Lower leg skin (tissue), 4 donors: ENCODE data around the gene UCHL5. TPM values are rescaled to one million over a fixed set of nuclear protein-coding genes. Genes with fewer than 3 reads are reported as not detected.
"Not testable (repeated sequence)": the region's sequence is repeated elsewhere in the genome, so short reads cannot be mapped to it uniquely, and the experiment has no call there.

Experiments
- DNase-seq, 2 donors: peaks; one replicate each; pipeline ENCODE4 v3.0.0-alpha.2; 2019; ENCODE audit warnings: low spot score in 2 of 2
- H3K4me3 ChIP-seq: fragments of 200-600 bp; sonication (generic); 2 replicates; pipeline ENCODE4 v1.5.1; 2017; ENCODE audit warnings: mild to moderate bottlenecking, low read depth; ENCODE audit not compliant: poor library complexity, severe bottlenecking
- POLR2A ChIP-seq, 2 donors: fragments of 450-650 bp; IDR thresholded peaks; one replicate each; pipeline ENCODE4 v1.6.1; 2016 to 2017; ENCODE audit warnings: antibody characterized with exemption in 2 of 2, mild to moderate bottlenecking in 1 of 2, moderate library complexity in 1 of 2
- WGBS, 2 donors: methylation state at CpG; one replicate each; pipeline ENCODE4 v1.1.5; 2018; 5-methylcytosine and 5-hydroxymethylcytosine counted together
- intact Hi-C: fragments of 100-400 bp; cut with DNase I; formaldehyde crosslinking; loops from one replicate; pipeline ENCODE4 v1.15.0; 2023; ENCODE audit warnings: low total_unique reads
- total RNA-seq, 4 donors: library from RNA; depleted of rRNA; stranded (reverse); fragments of >200 nt; gene quantifications; one replicate each; pipeline ENCODE4 v1.1.0, GENCODE V29; 2016
- TF ChIP-seq, protein P1 (sequence below), 3 donors: fragments of 450-650 bp; IDR thresholded peaks; one replicate each; pipeline ENCODE4 v1.5.1; 2016; ENCODE audit warnings: antibody characterized with exemption in 3 of 3, mild to moderate bottlenecking in 3 of 3, moderate library complexity in 2 of 3

The UCHL5 gene
- total RNA-seq, 4 donors from 2014 or later = 25.5 to 57.9 (median 37.7) TPM

DNA sequence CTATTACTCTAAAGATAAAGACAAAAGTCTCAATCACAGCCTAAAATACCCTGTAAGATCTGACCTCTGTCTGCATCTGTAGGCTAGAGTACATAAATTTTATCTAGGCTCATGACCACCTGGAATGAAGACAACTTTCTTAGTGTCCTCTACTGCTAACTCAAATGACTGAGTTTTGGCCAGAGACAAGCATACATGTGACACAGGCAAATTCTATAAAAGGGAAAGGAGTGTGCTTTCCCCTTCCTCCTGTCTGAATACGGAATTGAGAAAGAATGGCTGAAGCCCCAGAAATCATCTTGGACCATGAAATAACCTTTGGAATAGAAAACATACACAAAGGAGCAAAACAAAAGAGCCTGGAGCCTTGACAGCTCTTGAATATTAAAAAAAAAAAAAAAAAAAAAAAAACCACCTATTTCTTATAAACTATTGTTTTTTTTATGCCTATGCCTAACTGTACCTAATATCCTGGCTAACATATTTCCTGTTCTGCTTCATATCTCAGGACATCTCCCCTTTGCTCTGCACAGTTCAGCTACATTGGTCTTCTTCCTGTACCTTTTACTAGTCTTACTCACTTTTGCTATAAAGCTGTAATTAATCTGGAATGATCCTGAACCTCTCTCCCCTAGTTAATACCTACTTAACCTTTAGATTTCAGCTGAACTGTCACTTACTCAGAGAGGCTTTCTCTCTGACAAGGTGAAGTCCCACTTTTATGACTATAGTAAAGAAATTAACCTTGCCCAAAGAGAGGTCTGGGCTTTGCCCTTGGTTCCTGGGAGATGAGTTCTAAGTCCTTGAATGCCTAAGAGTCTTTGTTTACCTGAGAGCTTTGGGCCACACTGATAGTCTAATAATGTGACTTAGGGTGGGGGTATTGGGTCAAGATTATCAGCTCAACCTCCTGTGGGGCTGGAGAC is 16.1 kb downstream of the UCHL5 start:
- 84 to 96% methylated on average over 1 of the region's 1 CpG for WGBS, 2 donors
- no peak overlapping the region for H3K4me3 ChIP-seq
- DNase-seq = no peak
- TF ChIP-seq, protein P1, sequence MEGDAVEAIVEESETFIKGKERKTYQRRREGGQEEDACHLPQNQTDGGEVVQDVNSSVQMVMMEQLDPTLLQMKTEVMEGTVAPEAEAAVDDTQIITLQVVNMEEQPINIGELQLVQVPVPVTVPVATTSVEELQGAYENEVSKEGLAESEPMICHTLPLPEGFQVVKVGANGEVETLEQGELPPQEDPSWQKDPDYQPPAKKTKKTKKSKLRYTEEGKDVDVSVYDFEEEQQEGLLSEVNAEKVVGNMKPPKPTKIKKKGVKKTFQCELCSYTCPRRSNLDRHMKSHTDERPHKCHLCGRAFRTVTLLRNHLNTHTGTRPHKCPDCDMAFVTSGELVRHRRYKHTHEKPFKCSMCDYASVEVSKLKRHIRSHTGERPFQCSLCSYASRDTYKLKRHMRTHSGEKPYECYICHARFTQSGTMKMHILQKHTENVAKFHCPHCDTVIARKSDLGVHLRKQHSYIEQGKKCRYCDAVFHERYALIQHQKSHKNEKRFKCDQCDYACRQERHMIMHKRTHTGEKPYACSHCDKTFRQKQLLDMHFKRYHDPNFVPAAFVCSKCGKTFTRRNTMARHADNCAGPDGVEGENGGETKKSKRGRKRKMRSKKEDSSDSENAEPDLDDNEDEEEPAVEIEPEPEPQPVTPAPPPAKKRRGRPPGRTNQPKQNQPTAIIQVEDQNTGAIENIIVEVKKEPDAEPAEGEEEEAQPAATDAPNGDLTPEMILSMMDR (IDR thresholded peaks at IDR 0.05) = no peak
- no peak for TF ChIP-seq POLR2A (IDR thresholded peaks at IDR 0.05)
- intact Hi-C loops = no loop called here

DNA sequence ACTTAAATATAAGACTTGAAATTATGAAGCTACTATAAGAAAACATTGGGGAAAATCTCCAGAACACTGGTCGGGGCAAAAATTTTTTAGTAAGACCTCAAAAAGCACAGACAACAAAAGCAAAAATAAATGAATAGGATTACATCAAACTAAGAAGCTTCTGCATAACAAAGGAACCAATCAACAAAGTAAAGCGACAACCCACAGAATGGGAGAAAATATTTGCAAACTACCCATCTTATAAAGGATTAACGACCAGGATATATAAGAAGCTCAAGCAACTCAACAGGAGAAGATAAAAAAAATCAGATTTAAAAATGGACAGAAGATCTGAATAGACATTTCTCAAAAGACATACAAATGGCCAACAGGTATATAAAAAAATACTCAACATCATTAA is 19.1 kb downstream of the UCHL5 start:
- no peak overlapping the region for H3K4me3 ChIP-seq
- TF ChIP-seq POLR2A (IDR thresholded peaks at IDR 0.05) = no peak
- TF ChIP-seq, protein P1 (IDR thresholded peaks at IDR 0.05) = no peak
- 91 to 92% methylated on average over 3 of the region's 3 CpGs for WGBS, 2 donors
- no peak for DNase-seq
- intact Hi-C loops = no loop called here

DNA sequence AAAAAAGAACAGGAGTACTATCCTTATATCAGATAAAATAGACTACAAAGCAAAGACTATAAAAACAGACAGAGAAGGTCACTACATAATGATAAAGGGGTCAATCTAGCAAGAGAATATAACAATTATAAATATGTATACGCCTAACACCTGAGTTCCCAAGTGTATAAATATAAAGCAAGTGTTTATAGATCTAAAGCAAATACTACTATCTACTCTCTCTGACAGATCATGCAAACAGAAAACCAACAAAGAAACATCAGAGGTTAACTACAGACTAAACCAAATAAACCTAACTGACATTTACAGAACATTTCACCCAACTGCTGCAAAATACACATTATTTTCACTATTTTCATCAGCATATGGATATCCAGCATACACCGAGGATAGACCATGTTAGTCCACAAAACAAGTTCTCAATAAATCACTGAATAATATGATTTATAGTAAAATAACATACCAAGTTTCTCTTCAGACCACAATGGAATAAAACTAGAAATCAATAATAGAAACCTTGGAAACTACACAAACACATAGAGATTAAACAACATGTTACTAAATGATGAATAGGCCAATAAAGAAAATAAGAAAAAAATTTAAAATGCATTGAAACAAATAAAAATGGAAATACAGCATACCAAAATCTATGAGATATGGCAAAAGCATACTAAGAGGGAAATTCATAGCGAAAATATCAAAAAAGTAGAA is 22.7 kb downstream of the UCHL5 start:
- DNase-seq = no peak
- no peak for TF ChIP-seq POLR2A (IDR thresholded peaks at IDR 0.05)
- TF ChIP-seq, protein P1 (IDR thresholded peaks at IDR 0.05) = no peak
- no peak overlapping the region for H3K4me3 ChIP-seq
- 98 to 99% methylated on average over 3 of the region's 3 CpGs for WGBS, 2 donors
- intact Hi-C loops = no loop called here

DNA sequence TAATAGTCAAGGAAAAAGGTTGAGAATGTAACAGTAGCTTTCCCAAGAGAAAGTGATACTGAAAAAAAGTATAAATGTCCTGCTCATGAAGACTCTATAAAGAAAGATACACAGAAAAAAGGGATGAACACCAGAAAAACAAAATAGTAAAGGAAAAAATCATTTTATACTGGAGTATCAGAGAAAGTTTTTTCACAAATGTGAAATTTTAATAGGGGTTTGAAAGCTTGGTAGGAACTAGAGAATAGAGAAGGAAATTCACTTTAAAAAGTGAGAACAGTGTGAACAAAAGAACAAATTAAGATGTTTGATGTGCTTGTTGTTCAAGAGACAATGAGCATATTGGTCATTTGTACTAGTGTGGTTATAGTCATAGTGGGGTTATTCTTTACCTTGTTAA is 25.6 kb downstream of the UCHL5 start:
- no peak overlapping the region for H3K4me3 ChIP-seq
- DNase-seq = no peak
- TF ChIP-seq, protein P1 (IDR thresholded peaks at IDR 0.05) = no peak
- no peak for TF ChIP-seq POLR2A (IDR thresholded peaks at IDR 0.05)
- intact Hi-C loops = no loop called here

DNA sequence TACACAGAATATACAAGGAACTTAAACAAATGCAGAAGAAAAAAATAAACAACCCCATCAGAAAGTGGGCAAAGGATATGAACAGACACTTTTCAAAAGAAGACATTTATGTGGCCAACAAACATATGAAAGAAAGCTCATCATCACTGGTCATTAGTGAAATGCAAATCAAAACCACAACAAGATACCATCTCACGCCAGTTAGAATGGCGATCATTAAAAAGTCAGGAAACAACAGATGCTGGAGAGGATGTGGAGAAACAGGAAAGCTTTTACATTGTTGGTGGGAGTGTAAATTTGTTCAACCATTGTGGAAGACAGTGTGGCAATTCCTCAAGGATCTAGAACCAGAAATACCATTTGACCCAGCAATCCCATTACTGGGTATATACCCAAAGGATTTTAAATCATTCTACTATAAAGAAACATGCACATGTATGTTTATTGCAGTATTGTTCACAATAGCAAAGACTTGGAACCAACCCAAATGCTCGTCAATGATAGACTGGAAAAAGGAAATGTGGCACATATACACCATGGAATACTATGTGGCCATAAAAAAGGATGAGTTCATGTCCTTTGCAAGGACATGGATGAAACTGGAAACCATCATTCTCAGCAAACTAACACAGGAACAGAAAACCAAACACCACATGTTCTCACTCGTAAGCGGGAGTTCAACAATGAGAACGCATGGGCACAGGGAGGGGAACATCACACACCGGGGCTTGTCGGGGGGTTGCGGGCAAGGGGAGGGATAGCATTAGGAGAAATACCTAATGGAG is 26.3 kb downstream of the UCHL5 start:
- H3K4me3 ChIP-seq, intact Hi-C loops, DNase-seq: not testable (repeated sequence)
- WGBS, 2 donors = 93 to 94% methylated on average over 9 of the region's 9 CpGs

DNA sequence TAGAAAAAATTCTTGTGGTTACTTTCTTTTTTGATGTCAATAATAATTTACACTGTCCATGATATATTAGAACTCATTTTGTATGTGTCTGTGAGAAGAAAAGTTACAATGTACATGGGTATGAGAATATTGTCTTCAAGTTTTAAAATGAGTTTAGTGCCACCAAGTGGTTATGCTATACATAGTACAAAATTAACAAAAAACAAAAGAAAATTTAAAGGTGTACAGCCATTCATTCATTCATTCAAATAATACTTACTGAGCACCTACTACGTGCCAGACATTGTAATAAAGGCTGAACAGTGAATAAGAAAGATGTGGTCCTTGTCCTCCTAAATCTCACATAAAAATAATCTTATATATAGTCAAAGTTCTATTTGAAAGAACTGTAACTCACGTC is 27.7 kb downstream of the UCHL5 start:
- DNase-seq = no peak
- WGBS, 2 donors = 92% methylated on average over 2 of the region's 2 CpGs
- intact Hi-C loops = no loop called here
- TF ChIP-seq, protein P1 (IDR thresholded peaks at IDR 0.05) = no peak
- no peak overlapping the region for H3K4me3 ChIP-seq
